ENCODE measurements around the gene RASAL3. TPM values are rescaled to one million over a fixed set of nuclear protein-coding genes. Genes with fewer than 3 reads are reported as not detected.
"Not testable (repeated sequence)": the region's sequence is repeated elsewhere in the genome, so short reads cannot be mapped to it uniquely, and the experiment has no call there.

Gene RASAL3
- total RNA-seq, 1 experiment from 2014 or later, result not detected

DNA sequence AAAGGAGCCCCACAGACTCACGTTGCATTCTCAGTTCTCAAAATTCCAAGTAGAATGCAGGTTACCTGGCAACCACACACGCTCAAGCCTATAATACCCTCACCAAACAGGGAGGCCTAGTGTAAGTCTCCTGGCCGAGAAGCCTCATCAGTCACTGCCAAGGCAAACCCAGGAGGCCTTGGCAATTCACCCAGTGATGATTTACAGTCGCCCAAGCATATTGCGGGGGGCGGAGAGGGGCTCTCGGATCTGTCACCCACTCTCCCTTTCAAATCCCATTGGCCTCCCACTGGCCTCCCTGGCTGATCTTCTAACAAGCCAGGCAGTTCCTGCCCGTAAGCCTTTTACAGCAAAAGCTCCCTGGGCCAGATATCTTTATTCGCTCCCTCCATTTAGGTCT, 46.6 kb downstream of the RASAL3 start:
- Mint-ChIP-seq H3K27ac (ENCODE audit: low read depth, unreplicated experiment) (peak overlapping the region; percentile 97), H3K36me3 (ENCODE audit: insufficient read depth, unreplicated experiment) (peaks cover 59% of the 10 kb centered on the region), H3K27me3 (ENCODE audit: insufficient read depth, unreplicated experiment) (no peaks in the 10 kb centered on the region), H3K4me1 (ENCODE audit: insufficient read depth, unreplicated experiment) (peaks cover 19% of the 10 kb centered on the region), H3K4me3 (ENCODE audit: unreplicated experiment) (peak overlapping the region; percentile 95), H3K9me3 (ENCODE audit: unreplicated experiment) (no peaks in the 10 kb centered on the region)
- no TSS peak for BruUV-seq (replicated peaks)
- no peak for DNase-seq (ENCODE audit: unreplicated experiment)
- ChIA-PET POLR2A (interaction anchor here (0.6 to 6.2 kb wide), 9 partner anchors 8 to 168 kb away, joined by 4 to 108 read pairs (median 10); partner anchors contain the start of gene AKAP8), CTCF (interaction anchor here (0.6 to 3.5 kb wide), 8 partner anchors 9 to 776 kb away, joined by 3 to 30 read pairs (median 4); no protein-coding TSS in a partner anchor)
- intact Hi-C loops (cut with micrococcal nuclease), result loop anchor here (2.0 to 5.0 kb wide), 2 partner anchors 39 to 240 kb away; partner anchors contain the start of gene AKAP8
- TF ChIP-seq, protein P1, sequence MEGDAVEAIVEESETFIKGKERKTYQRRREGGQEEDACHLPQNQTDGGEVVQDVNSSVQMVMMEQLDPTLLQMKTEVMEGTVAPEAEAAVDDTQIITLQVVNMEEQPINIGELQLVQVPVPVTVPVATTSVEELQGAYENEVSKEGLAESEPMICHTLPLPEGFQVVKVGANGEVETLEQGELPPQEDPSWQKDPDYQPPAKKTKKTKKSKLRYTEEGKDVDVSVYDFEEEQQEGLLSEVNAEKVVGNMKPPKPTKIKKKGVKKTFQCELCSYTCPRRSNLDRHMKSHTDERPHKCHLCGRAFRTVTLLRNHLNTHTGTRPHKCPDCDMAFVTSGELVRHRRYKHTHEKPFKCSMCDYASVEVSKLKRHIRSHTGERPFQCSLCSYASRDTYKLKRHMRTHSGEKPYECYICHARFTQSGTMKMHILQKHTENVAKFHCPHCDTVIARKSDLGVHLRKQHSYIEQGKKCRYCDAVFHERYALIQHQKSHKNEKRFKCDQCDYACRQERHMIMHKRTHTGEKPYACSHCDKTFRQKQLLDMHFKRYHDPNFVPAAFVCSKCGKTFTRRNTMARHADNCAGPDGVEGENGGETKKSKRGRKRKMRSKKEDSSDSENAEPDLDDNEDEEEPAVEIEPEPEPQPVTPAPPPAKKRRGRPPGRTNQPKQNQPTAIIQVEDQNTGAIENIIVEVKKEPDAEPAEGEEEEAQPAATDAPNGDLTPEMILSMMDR (IDR thresholded peaks at IDR 0.05; ENCODE audit: unreplicated experiment), result no peak

DNA sequence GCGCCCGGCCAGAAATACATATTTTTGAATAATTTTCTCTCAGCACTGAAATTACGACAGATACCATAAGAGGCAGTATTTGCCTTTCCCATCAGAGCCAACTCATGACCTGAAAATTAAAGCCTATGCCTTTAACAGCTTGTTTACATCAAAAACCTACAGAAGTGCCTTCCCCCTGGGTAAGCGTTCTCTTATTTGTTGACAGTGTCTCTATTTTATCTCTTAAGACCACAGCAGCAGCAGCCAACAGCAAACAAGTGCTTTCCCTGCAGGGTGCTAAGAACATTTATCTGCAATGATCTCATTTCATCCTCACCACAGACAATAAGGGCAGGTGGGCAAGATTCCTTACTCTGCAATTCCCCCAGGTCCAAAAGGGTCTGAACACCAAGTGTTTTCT, 51.5 kb downstream of the RASAL3 start:
- Mint-ChIP-seq H3K4me1 (ENCODE audit: insufficient read depth, unreplicated experiment) (peaks cover 15% of the 10 kb centered on the region), H3K27ac (ENCODE audit: low read depth, unreplicated experiment) (no peak overlapping the region), H3K36me3 (ENCODE audit: insufficient read depth, unreplicated experiment) (peaks cover 58% of the 10 kb centered on the region), H3K4me3 (ENCODE audit: unreplicated experiment) (no peak overlapping the region), H3K27me3 (ENCODE audit: insufficient read depth, unreplicated experiment) (no peaks in the 10 kb centered on the region), H3K9me3 (ENCODE audit: unreplicated experiment) (no peaks in the 10 kb centered on the region)
- POLR2A ChIA-PET, result interaction anchor here (0.6 to 1.4 kb wide), 3 partner anchors 33 to 207 kb away, joined by 4 to 8 read pairs (median 5); partner anchors contain the start of gene AKAP8
- TF ChIP-seq, protein P1 (IDR thresholded peaks at IDR 0.05; ENCODE audit: unreplicated experiment), result no peak
- intact Hi-C loops (cut with micrococcal nuclease), result no loop called here
- DNase-seq (ENCODE audit: unreplicated experiment), result no peak
- CTCF ChIA-PET, result interaction anchor here (0.7 to 1.2 kb wide), 2 partner anchors 18 to 34 kb away, joined by 3 read pairs; no protein-coding TSS in a partner anchor
- BruUV-seq (replicated peaks), result no TSS peak

DNA sequence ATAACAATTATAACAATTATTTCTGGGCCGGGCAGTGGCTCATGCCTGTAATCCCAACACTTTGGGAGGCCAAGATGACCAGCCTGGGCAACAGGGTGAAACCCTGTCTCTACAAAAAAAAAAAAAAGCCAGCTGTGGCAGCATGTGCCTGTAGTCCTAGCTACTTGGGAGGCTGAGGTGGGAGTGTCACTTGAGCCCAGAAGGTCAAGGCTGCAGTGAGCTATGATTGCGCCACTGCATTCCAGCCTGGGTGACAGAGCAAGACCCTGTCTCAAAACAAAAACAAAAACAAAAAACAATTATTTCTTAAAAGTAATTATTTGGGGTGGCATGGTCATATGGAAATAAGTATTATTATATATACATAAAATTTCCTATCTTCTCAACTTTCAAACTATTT, 53.0 kb downstream of the RASAL3 start:
- BruUV-seq (replicated peaks); H3K27ac Mint-ChIP-seq (ENCODE audit: low read depth, unreplicated experiment); intact Hi-C loops (cut with micrococcal nuclease); H3K27me3 Mint-ChIP-seq (ENCODE audit: insufficient read depth, unreplicated experiment); H3K4me3 Mint-ChIP-seq (ENCODE audit: unreplicated experiment); H3K4me1 Mint-ChIP-seq (ENCODE audit: insufficient read depth, unreplicated experiment); DNase-seq (ENCODE audit: unreplicated experiment); H3K9me3 Mint-ChIP-seq (ENCODE audit: unreplicated experiment): not testable (repeated sequence)
- H3K36me3 Mint-ChIP-seq (ENCODE audit: insufficient read depth, unreplicated experiment), result peaks cover 64% of the 10 kb centered on the region
- CTCF ChIA-PET, result interaction anchor here (0.5 to 1.3 kb wide), 3 partner anchors 9 to 144 kb away, joined by 3 to 4 read pairs (median 3); no protein-coding TSS in a partner anchor
- POLR2A ChIA-PET, result interaction anchor here (1.3 kb wide), 1 partner anchor 9 kb away, joined by 3 read pairs; no protein-coding TSS in a partner anchor

GRCh38 chr19:15404780-15405211, 59.5 kb downstream of the RASAL3 start:
- no peak for DNase-seq (ENCODE audit: unreplicated experiment)
- Mint-ChIP-seq H3K4me1 (ENCODE audit: insufficient read depth, unreplicated experiment) (peaks cover 15% of the 10 kb centered on the region), H3K9me3 (ENCODE audit: unreplicated experiment) (no peaks in the 10 kb centered on the region), H3K27ac (ENCODE audit: low read depth, unreplicated experiment) (no peak overlapping the region), H3K4me3 (ENCODE audit: unreplicated experiment) (no peak overlapping the region), H3K27me3 (ENCODE audit: insufficient read depth, unreplicated experiment) (no peaks in the 10 kb centered on the region), H3K36me3 (ENCODE audit: insufficient read depth, unreplicated experiment) (peaks cover 60% of the 10 kb centered on the region)
- ChIA-PET POLR2A (interaction anchor here (0.7 to 2.8 kb wide), 3 partner anchors 14 to 1326 kb away, joined by 3 to 14 read pairs (median 6); partner anchors contain the start of gene AKAP8L), CTCF (interaction anchor here (0.6 to 1.2 kb wide), 4 partner anchors 15 to 658 kb away, joined by 3 read pairs; no protein-coding TSS in a partner anchor)
- TF ChIP-seq, protein P1 (IDR thresholded peaks at IDR 0.05; ENCODE audit: unreplicated experiment), result no peak
- intact Hi-C loops (cut with micrococcal nuclease), result no loop called here
- no TSS peak for BruUV-seq (replicated peaks)

All from MCF 10A (cell line).